HEK293 (cell line): ENCODE data around the gene TMEM106C.

ENCODE experiments used
- CTCF ChIA-PET: fragments of 350-600 bp; formaldehyde crosslinking; extraction: SDS; loops from one replicate; lab custom pipeline; 2021; ENCODE audit warnings: antibody characterized with exemption; lab: Yijun Ruan, JAX
- POLR2A ChIA-PET: fragments of 300-600 bp; formaldehyde crosslinking; extraction: SDS; loops from one replicate; lab custom pipeline; 2020; ENCODE audit warnings: antibody characterized with exemption, inconsistent platforms; lab: Yijun Ruan, JAX
- H3K27ac ChIP-seq: fragments of 200-500 bp; sonication (Bioruptor generic); 2 replicates; pipeline ENCODE4 v1.5.1; 2014; ENCODE audit warnings: low read depth, low read length, control low read depth, inconsistent platforms; ENCODE audit errors: extremely low read depth
- H3K36me3 ChIP-seq, 2 experiments: fragments of 200-500 bp in 1 of 2; sonication (Bioruptor generic) in 1 of 2; 1 replicate in 1 of 2; 2 replicates in 1 of 2; pipeline ENCODE4 v1.5.1; 2014 to 2017; ENCODE audit warnings: inconsistent platforms in 2 of 2, low read length in 2 of 2; ENCODE audit not compliant: control insufficient read depth in 2 of 2, insufficient read depth in 1 of 2
- H3K4me1 ChIP-seq: fragments of 200-500 bp; sonication (Bioruptor generic); 2 replicates; pipeline ENCODE4 v1.5.1; 2014; ENCODE audit warnings: mild to moderate bottlenecking, low read length, inconsistent platforms; ENCODE audit not compliant: control insufficient read depth, insufficient read depth
- H3K4me3 ChIP-seq: 2 replicates; pipeline ENCODE4 v1.5.1; 2011; ENCODE audit warnings: low read depth, mild to moderate bottlenecking, control low read depth, low read length, moderate library complexity
- H3K9me3 ChIP-seq: fragments of 200-500 bp; sonication (Bioruptor generic); 2 replicates; pipeline ENCODE4 v1.5.1; 2014; ENCODE audit warnings: low read depth, low read length, inconsistent platforms; ENCODE audit not compliant: control insufficient read depth, insufficient read depth
- EGR2 ChIP-seq: fragments of 450-650 bp; formaldehyde crosslinking; IDR thresholded peaks from 2 replicates; pipeline ENCODE4 v1.5.1; 2016; ENCODE audit warnings: low read depth, missing biosample characterization, missing genetic modification characterization
- GFI1B ChIP-seq: fragments of 450-650 bp; formaldehyde crosslinking; IDR thresholded peaks from 2 replicates; pipeline ENCODE4 v1.5.1; 2016; ENCODE audit warnings: missing biosample characterization, missing genetic modification characterization
- KLF1 ChIP-seq: fragments of 450-650 bp; formaldehyde crosslinking; IDR thresholded peaks from 2 replicates; pipeline ENCODE4 v1.5.1; 2016; ENCODE audit warnings: missing biosample characterization, missing genetic modification characterization
- KLF8 ChIP-seq: fragments of 450-650 bp; formaldehyde crosslinking; IDR thresholded peaks from 2 replicates; pipeline ENCODE4 v1.5.1; 2016; ENCODE audit warnings: missing biosample characterization, missing genetic modification characterization
- ZFP37 ChIP-seq: fragments of 450-650 bp; formaldehyde crosslinking; IDR thresholded peaks from 2 replicates; pipeline ENCODE4 v1.5.1; 2016; ENCODE audit warnings: missing biosample characterization, missing genetic modification characterization
- ZNF184 ChIP-seq: fragments of 450-650 bp; IDR thresholded peaks from 2 replicates; pipeline ENCODE4 v1.5.1; 2018; ENCODE audit warnings: missing biosample characterization, mild to moderate bottlenecking, missing genetic modification characterization
- ZNF324 ChIP-seq: fragments of 450-650 bp; formaldehyde crosslinking; IDR thresholded peaks from 2 replicates; pipeline ENCODE4 v1.5.1; 2016; ENCODE audit warnings: missing biosample characterization, missing genetic modification characterization
- ZNF510 ChIP-seq: fragments of 450-650 bp; formaldehyde crosslinking; IDR thresholded peaks from 2 replicates; pipeline ENCODE4 v1.5.1; 2018; ENCODE audit warnings: mild to moderate bottlenecking, missing genetic modification characterization, missing biosample characterization; ENCODE audit not compliant: insufficient replicate concordance
- ZNF560 ChIP-seq: fragments of 450-650 bp; formaldehyde crosslinking; IDR thresholded peaks from 2 replicates; pipeline ENCODE4 v1.5.1; 2017; ENCODE audit warnings: missing biosample characterization, missing genetic modification characterization, borderline replicate concordance
- ZNF664 ChIP-seq: fragments of 450-650 bp; formaldehyde crosslinking; IDR thresholded peaks from 2 replicates; pipeline ENCODE4 v1.5.1; 2016; ENCODE audit warnings: missing biosample characterization, missing genetic modification characterization
- ZNF837 ChIP-seq: fragments of 450-650 bp; formaldehyde crosslinking; IDR thresholded peaks from 2 replicates; pipeline ENCODE4 v1.5.1; 2016; ENCODE audit warnings: missing biosample characterization, missing genetic modification characterization
- TF ChIP-seq, protein P1 (sequence below): fragments of 450-650 bp; formaldehyde crosslinking; optimal IDR thresholded peaks from 2 replicates; pipeline ENCODE3; 2016; ENCODE audit warnings: missing biosample characterization, mild to moderate bottlenecking, missing genetic modification characterization
- TF ChIP-seq, protein P2 (sequence below): fragments of 450-650 bp; formaldehyde crosslinking; IDR thresholded peaks from 2 replicates; pipeline ENCODE4 v1.5.1; 2016; ENCODE audit warnings: missing biosample characterization, missing genetic modification characterization
- TF ChIP-seq, protein P3 (sequence below): fragments of 450-650 bp; formaldehyde crosslinking; IDR thresholded peaks from 2 replicates; pipeline ENCODE4 v1.5.1; 2016; ENCODE audit warnings: missing biosample characterization, missing genetic modification characterization
- TF ChIP-seq, protein P4 (sequence below): fragments of 450-650 bp; formaldehyde crosslinking; IDR thresholded peaks from 2 replicates; pipeline ENCODE4 v1.5.1; 2016; ENCODE audit warnings: missing biosample characterization, missing genetic modification characterization
- TF ChIP-seq, protein P5 (sequence below): fragments of 450-650 bp; IDR thresholded peaks from 2 replicates; pipeline ENCODE4 v1.5.1; 2018; ENCODE audit warnings: missing biosample characterization, missing genetic modification characterization
- TF ChIP-seq, protein P6 (sequence below): fragments of 450-650 bp; formaldehyde crosslinking; IDR thresholded peaks from 2 replicates; pipeline ENCODE4 v1.5.1; 2016; ENCODE audit warnings: missing biosample characterization, missing genetic modification characterization

The TMEM106C gene

DNA sequence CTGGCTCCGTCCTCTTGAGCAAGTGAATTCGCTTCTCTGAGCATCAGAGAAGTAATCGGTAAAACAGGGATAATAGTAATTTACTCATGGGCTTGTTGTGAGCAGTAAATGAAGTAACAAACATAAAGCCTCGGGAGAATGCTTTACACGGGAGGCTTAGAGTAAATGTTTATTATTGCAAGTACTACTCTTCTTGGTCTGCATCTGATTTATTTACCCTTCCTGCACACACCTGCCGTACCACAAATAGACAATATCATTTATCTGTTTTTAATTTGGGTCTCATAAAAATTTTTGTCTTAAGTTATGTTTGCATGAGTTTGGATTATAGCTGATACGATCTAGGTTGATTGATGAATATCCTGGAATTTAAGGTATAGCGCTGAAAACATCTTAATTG, 48.7 kb downstream of the TMEM106C start:
- POLR2A ChIA-PET: no interaction called here
- CTCF ChIA-PET: no interaction called here
- no peak overlapping the region for H3K27ac ChIP-seq
- no peaks in the 10 kb centered on the region for H3K9me3 ChIP-seq
- no peaks in the 10 kb centered on the region for H3K4me1 ChIP-seq
- H3K4me3 ChIP-seq: no peak overlapping the region
- H3K36me3 ChIP-seq: no peaks in the 10 kb centered on the region
- TF ChIP-seq ZNF837 (tag by site-specific recombination): no peak
- TF ChIP-seq, protein P1, sequence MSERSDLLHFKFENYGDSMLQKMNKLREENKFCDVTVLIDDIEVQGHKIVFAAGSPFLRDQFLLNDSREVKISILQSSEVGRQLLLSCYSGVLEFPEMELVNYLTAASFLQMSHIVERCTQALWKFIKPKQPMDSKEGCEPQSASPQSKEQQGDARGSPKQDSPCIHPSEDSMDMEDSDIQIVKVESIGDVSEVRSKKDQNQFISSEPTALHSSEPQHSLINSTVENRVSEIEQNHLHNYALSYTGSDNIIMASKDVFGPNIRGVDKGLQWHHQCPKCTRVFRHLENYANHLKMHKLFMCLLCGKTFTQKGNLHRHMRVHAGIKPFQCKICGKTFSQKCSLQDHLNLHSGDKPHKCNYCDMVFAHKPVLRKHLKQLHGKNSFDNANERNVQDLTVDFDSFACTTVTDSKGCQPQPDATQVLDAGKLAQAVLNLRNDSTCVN (tag by site-specific recombination): no peak

DNA sequence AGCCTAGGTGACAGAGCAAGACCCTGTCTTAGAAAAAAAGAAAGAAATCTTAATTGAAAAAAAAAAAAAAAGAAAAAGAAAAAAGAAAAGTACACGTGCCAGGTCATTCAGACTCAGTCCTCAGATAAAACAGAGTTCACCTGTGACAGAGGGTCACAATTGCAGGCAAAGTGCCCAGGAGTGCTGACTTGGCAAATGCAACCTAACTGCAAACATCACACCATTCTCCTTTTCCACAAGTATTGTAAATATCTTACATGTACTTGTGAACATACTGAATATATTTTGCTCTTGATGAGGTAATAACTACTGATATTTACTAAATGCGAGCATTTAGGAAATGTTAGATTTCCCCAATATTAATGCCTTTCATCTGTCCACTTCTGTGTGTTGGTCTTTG, 49.9 kb downstream of the TMEM106C start:
- no peaks in the 10 kb centered on the region for H3K36me3 ChIP-seq
- no peaks in the 10 kb centered on the region for H3K4me1 ChIP-seq
- ChIA-PET CTCF (no interaction called here), POLR2A (no interaction called here)
- H3K27ac ChIP-seq: no peak overlapping the region
- H3K9me3 ChIP-seq: no peaks in the 10 kb centered on the region
- no peak overlapping the region for H3K4me3 ChIP-seq
- TF ChIP-seq ZNF560 (tag by site-specific recombination): no peak
- TF ChIP-seq, protein P2, sequence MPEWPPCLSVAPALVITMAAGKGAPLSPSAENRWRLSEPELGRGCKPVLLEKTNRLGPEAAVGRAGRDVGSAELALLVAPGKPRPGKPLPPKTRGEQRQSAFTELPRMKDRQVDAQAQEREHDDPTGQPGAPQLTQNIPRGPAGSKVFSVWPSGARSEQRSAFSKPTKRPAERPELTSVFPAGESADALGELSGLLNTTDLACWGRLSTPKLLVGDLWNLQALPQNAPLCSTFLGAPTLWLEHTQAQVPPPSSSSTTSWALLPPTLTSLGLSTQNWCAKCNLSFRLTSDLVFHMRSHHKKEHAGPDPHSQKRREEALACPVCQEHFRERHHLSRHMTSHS (tag by site-specific recombination): no peak
- TF ChIP-seq ZNF324: no peak

DNA sequence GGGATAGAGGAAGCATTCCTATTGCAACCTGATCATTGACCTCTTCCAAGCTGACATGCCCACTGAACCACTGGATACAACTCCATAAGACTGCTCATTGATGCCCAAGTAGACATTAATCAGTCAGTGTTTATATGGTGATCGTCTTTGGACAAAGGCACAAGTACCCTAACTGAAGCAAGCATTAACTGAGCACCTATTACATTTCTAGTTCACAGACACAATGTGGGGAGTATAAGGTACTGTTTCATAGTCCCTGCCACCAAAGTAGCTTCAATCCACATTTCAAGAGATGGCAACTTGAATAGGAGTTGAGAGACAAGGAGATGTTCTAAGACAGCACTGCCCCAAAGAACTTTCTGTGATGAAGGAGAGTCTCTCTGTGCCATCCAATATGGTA, 51.7 kb downstream of the TMEM106C start:
- no peaks in the 10 kb centered on the region for H3K9me3 ChIP-seq
- H3K36me3 ChIP-seq: no peaks in the 10 kb centered on the region
- no peaks in the 10 kb centered on the region for H3K4me1 ChIP-seq
- POLR2A ChIA-PET: no interaction called here
- no peak overlapping the region for H3K27ac ChIP-seq
- TF ChIP-seq GFI1B (tag by site-specific recombination) (no peak), ZNF664 (tag by site-specific recombination) (peak; percentile 94)
- CTCF ChIA-PET: interaction anchor here (0.6 to 1.3 kb wide), 2 partner anchors 12 to 66 kb away, joined by 3 to 5 read pairs; no protein-coding TSS in a partner anchor
- no peak overlapping the region for H3K4me3 ChIP-seq

DNA sequence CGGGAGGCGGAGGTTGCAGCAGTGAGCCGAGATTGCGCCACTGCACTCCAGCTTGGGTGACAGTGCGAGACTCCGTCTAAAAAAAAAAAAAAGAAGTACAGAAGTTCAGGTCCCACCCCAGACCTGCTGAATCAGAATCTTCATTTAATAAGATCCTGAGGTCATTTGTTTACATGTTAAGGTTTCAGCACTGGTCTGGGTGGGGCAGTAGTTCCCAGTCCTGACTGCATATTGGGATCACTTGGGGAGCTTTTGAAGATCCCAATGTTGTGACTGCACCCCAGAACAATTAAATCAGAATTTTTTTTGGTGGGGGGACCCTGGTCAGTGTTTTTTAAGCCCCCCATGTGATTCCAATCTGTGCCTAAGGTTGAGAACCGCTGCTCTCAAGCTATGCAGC, 52.6 kb downstream of the TMEM106C start:
- no peak overlapping the region for H3K27ac ChIP-seq
- no peaks in the 10 kb centered on the region for H3K9me3 ChIP-seq
- ChIA-PET CTCF (interaction anchor here (0.6 kb wide), 3 partner anchors 10 to 959 kb away, joined by 3 to 4 read pairs (median 3); no protein-coding TSS in a partner anchor), POLR2A (no interaction called here)
- H3K4me3 ChIP-seq: no peak overlapping the region
- H3K36me3 ChIP-seq: no peaks in the 10 kb centered on the region
- H3K4me1 ChIP-seq: no peaks in the 10 kb centered on the region
- TF ChIP-seq, protein P3, sequence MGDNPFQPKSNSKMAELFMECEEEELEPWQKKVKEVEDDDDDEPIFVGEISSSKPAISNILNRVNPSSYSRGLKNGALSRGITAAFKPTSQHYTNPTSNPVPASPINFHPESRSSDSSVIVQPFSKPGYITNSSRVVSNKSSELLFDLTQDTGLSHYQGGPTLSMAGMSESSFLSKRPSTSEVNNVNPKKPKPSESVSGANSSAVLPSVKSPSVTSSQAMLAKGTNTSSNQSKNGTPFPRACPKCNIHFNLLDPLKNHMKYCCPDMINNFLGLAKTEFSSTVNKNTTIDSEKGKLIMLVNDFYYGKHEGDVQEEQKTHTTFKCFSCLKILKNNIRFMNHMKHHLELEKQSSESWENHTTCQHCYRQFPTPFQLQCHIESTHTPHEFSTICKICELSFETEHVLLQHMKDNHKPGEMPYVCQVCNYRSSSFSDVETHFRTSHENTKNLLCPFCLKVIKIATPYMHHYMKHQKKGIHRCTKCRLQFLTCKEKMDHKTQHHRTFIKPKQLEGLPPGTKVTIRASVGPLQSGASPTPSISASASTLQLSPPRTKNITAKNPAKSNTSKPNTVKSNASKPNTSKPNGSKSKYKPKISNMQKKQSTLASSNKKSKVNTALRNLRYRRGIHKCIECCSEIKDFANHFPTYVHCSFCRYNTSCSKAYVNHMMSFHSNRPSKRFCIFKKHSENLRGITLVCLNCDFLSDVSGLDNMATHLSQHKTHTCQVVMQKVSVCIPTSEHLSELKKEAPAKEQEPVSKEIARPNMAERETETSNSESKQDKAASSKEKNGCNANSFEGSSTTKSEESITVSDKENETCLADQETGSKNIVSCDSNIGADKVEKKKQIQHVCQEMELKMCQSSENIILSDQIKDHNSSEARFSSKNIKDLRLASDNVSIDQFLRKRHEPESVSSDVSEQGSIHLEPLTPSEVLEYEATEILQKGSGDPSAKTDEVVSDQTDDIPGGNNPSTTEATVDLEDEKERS (tag by site-specific recombination): no peak
- TF ChIP-seq, protein P4, sequence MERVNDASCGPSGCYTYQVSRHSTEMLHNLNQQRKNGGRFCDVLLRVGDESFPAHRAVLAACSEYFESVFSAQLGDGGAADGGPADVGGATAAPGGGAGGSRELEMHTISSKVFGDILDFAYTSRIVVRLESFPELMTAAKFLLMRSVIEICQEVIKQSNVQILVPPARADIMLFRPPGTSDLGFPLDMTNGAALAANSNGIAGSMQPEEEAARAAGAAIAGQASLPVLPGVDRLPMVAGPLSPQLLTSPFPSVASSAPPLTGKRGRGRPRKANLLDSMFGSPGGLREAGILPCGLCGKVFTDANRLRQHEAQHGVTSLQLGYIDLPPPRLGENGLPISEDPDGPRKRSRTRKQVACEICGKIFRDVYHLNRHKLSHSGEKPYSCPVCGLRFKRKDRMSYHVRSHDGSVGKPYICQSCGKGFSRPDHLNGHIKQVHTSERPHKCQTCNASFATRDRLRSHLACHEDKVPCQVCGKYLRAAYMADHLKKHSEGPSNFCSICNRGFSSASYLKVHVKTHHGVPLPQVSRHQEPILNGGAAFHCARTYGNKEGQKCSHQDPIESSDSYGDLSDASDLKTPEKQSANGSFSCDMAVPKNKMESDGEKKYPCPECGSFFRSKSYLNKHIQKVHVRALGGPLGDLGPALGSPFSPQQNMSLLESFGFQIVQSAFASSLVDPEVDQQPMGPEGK (tag by site-specific recombination): 0 out of 2 replicates have a peak, but pooled peaks have one; percentile 38
- TF ChIP-seq, protein P5, sequence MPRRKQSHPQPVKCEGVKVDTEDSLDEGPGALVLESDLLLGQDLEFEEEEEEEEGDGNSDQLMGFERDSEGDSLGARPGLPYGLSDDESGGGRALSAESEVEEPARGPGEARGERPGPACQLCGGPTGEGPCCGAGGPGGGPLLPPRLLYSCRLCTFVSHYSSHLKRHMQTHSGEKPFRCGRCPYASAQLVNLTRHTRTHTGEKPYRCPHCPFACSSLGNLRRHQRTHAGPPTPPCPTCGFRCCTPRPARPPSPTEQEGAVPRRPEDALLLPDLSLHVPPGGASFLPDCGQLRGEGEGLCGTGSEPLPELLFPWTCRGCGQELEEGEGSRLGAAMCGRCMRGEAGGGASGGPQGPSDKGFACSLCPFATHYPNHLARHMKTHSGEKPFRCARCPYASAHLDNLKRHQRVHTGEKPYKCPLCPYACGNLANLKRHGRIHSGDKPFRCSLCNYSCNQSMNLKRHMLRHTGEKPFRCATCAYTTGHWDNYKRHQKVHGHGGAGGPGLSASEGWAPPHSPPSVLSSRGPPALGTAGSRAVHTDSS (tag by site-specific recombination): no peak
- TF ChIP-seq EGR2 (tag by site-specific recombination) (no peak), ZNF510 (tag by site-specific recombination) (no peak), KLF1 (peak; percentile 51; the same call in 1 of the 2 replicates), ZNF184 (no peak), KLF8 (tag by site-specific recombination) (0 out of 2 replicates have a peak, but pooled peaks have one; percentile 21), ZFP37 (tag by site-specific recombination) (no peak)
- TF ChIP-seq, protein P6, sequence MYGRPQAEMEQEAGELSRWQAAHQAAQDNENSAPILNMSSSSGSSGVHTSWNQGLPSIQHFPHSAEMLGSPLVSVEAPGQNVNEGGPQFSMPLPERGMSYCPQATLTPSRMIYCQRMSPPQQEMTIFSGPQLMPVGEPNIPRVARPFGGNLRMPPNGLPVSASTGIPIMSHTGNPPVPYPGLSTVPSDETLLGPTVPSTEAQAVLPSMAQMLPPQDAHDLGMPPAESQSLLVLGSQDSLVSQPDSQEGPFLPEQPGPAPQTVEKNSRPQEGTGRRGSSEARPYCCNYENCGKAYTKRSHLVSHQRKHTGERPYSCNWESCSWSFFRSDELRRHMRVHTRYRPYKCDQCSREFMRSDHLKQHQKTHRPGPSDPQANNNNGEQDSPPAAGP (tag by site-specific recombination): peak; percentile 55; the same call in 1 of the 2 replicates
- TF ChIP-seq, all 188 proteins: peak for 4
